OCI-LY3 (cell line): ENCODE results near the gene RHOB.

ENCODE experiments used
- CTCF ChIP-seq: fragments of 200-600, 300-600 bp; sonication (generic); IDR thresholded peaks from 2 replicates; pipeline ENCODE4 v1.5.1; 2014; ENCODE audit warnings: antibody characterized with exemption, low read length, low read depth
- EZH2phosphoT487 ChIP-seq: fragments of 200-600 bp; shearing (Covaris generic); IDR thresholded peaks from 2 replicates; pipeline ENCODE4 v1.6.1; 2018; ENCODE audit warnings: antibody characterized with exemption, mixed run types, low read depth

- TF ChIP-seq CTCF (no peak), EZH2phosphoT487 (no peak)
Measured at GRCh38 chr2:20431301-20431698, 15.6 kb upstream of the RHOB start.
